HG03565 (cell line): ENCODE data around the gene ZNF850.

ENCODE experiments used
- ATAC-seq: cut with Tn5 transposase; IDR thresholded peaks from one replicate; pipeline ENCODE4 v1.9.1; 2021; ENCODE audit warnings: mild to moderate bottlenecking, moderate library complexity; ENCODE audit not compliant: unreplicated experiment

Gene ZNF850

DNA sequence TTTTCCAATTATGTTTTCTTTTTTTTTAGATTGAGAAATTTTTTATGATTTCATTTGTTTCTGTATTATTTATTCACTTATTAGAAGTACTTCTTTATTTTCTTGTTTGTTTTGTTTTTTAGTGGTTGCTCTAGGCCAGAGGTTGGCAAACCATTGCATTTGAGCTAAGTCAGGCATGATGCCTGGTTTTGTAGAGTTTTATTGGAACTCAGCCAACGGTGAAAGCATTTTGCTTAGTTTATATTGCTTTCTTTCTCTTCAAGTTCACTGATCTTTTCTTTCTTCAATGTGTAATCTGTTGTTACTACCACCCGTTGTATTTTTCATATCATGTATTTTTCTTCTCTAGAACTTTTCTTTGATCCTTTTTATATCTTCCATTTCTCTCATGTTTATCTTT is 65.5 kb downstream of the ZNF850 start:
- ATAC-seq = no peak

DNA sequence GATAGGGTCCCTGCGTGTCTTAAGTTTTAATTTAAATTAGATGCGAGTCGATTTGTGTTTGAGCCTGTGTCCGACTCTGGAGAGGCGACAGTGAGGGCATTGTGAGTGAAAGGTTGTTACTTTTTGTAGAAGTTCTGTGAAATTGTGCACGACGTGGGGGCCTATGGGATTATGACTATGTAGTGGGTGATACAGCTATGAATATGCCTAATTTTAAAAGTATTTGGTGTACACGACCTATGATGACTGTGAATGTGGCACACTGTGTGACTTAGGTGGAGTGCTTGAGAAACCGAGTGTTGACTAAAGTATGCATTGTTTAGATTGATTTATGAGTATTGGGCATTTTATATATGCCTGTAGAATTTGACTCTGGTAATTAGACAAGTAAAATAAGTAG is 84.5 kb downstream of the ZNF850 start:
- ATAC-seq = no peak

DNA sequence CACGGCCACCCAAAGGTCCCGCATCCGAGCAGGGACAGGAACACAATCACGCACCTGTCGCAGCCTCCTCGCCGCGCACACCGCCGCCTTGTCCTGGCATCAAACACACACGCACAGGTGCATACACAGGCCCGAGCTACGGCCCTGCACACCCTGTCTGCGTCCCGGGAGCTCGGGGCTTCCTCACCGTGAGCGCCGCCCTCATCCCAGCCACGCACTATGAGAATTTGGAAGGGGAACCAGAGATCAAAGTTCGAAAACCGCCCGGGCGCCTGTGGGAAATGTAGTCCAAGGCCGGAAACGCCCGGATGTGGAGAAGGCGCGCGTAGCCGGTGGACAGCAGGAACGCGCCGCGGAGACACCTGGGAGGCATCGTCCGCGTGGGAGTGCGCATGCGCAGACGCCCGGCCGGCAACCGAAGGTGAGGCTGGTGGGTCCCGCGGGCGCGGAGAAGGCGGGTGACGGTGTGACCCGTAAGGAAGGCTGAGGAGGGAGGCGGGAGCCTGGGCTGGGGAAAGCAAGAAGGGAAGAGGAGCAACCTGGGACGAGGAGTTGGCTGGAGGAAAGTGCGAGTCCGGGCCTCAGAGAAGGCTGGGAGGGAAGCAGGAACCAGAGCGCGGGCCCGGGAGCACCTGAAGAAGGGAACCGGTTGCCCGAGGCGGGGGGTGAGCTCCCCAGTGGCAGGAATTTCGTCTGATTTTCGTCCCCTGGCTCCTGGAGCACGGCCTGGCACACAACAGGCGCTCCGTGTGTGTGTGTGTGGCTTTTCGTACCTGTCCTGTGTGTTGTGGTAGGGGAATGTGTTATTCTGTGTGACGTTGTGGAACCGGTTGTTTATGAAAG is 85.2 kb downstream of the ZNF850 start, which contains the start of gene ZNF567:
Gene ZNF567 (plus strand): TSS at position 399 of the 843 bp plus-strand sequence. CDS start 7,256 bp downstream, outside the sequence.
- ATAC-seq = peak; percentile 76

GRCh38 chr19:36686365-36687213 is 86.0 kb downstream of the ZNF850 start:
- no peak for ATAC-seq

DNA sequence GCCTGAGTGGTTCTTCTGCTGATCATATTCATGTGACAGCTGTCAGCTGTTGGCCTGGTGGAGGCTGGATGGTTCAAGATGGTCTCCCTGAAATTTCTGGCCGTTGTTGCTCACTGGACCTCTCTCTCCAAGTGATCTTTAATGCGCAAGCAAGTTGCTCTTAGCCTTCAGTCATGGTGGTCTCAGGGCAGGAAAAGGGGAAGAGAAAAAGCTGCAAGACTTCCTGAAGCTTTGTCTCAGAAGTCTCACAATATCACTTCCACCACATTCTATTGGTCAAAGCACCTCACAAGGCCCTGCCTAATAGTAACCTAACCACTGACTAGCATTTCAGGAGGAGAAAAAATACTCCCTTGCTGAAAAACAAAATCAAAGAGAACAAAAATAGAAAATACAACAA is 86.8 kb downstream of the ZNF850 start:
- ATAC-seq = no peak

GRCh38 chr19:36679455-36679854 is 93.2 kb downstream of the ZNF850 start:
- ATAC-seq = no peak

DNA sequence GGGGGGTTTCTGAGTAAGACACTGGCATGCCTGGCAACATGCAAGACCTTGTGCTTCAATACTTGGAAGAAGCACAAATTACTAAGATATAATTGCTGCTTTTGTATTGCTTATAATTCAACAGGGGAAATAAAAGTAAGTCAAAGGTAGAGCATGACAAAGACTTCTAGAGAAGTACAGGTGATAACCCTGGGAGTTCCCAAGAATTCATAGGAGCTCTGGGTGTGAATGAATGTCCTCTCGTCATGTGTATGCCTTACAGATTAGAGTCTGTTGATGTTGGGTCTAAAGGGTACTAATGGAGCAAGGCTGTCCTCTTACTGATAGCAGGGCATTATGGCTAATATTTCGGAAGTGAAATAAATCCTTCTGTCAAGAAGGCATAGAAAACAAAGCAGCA is 98.4 kb downstream of the ZNF850 start:
- ATAC-seq = no peak

GRCh38 chr19:36672368-36672767 is 100.2 kb downstream of the ZNF850 start:
- ATAC-seq = no peak

DNA sequence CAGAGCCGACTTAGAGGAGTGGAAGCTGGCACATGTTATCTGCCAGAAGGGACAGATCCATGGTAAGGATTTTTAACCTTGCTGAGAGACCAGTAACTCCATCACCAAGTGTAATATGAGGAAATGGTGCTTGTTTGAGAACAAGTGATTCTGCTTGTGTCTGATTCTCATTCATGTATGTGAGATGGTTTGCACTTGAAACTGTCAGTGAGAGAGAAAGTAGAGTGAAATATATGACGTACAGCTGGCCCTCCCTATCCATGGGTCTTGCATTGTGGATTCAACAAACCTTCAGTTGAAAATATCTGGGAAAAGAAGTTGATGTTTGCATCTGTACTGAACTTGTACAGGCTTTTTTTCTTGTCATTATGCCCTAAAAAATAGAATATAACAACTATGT is 104.0 kb downstream of the ZNF850 start:
- ATAC-seq = no peak

DNA sequence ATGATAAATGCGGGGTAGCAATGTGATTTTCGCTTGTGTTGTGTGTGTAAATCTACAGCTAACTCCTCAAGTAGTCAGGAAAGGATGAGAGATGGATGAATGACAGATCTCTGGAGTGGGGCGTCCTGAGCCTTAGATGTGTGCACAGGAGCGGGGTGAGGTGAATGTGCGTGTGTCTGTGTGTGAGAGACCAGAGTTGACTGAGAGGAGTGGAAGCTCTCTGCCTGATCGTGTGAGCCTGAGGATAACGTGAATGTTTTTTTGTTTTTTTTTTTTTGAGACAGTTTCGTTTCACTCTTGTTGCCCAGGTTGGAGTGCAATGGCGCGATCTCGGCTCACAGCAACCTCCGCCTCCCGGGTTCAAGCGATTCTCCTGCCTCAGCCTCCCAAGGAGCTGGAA is 106.8 kb downstream of the ZNF850 start:
- ATAC-seq = no peak
